HepG2 (cell line): ENCODE data around the gene TBC1D5. TPM values are rescaled to one million over a fixed set of nuclear protein-coding genes. Genes with fewer than 3 reads are reported as not detected.

Experiments
- ATAC-seq: fragments of 200-7000 bp; cut with Tn5 transposase; 3 replicates; pipeline ENCODE4 v1.9.1; 2020; ENCODE audit warnings: mild to moderate bottlenecking, moderate library complexity
- BruUV-seq: library from RNA; stranded (reverse); fragments of 400-500 nt; replicated peaks from 2 replicates; lab custom pipeline; 2021; lab: Mats Ljungman, UMichigan
- CTCF ChIA-PET: fragments of 300-600 bp; formaldehyde crosslinking; extraction: SDS; loops from one replicate; lab custom pipeline; 2021; ENCODE audit warnings: low total read pairs, inconsistent platforms, low intra/inter-chr PET ratio; lab: Yijun Ruan, JAX
- POLR2A ChIA-PET: fragments of 350-600 bp; sonication (Branson Sonifier 250); formaldehyde crosslinking; loops from one replicate; lab custom pipeline; 2020; ENCODE audit warnings: antibody characterized with exemption, inconsistent platforms; lab: Yijun Ruan, JAX
- DNase-seq: peaks from one replicate; pipeline ENCODE4 v3.0.0-alpha.2; 2015; ENCODE audit warnings: low spot score
- FAIRE-seq: peaks from 3 replicates; lab custom pipeline; 2011; peaks lifted over from hg19 to GRCh38; lab: Jason Lieb, UNC
- H2AFZ ChIP-seq: one replicate; pipeline ENCODE4 v1.6.1; 2011; ENCODE audit warnings: low read length, inconsistent platforms
- H3K27ac ChIP-seq: fragments of 300-600 bp; 3 replicates; pipeline ENCODE4 v1.8.0; 2011; ENCODE audit warnings: mixed run types, mild to moderate bottlenecking, mixed read lengths, low read length, inconsistent platforms; ENCODE audit not compliant: insufficient read depth; ENCODE audit errors: extremely low read length
- H3K27me3 ChIP-seq, 2 experiments: fragments of 200-600 bp in 1 of 2; 2 replicates in 1 of 2; 3 replicates in 1 of 2; pipeline versions ENCODE4 v1.6.0 to v1.8.0; 2011; ENCODE audit warnings: low read length in 2 of 2, mild to moderate bottlenecking in 2 of 2, moderate library complexity in 2 of 2, inconsistent platforms in 1 of 2; ENCODE audit not compliant: insufficient read depth in 2 of 2, control insufficient read depth in 1 of 2
- H3K36me3 ChIP-seq, 2 experiments: fragments of 200-600 bp in 1 of 2; replicated peaks in 1 of 2; 2 replicates in 1 of 2; 3 replicates in 1 of 2; pipeline versions ENCODE4 v1.5.1 to v1.8.0; 2011; ENCODE audit warnings: low read length in 2 of 2, inconsistent platforms in 1 of 2; ENCODE audit not compliant: insufficient read depth in 2 of 2, control insufficient read depth in 1 of 2
- H3K4me1 ChIP-seq: 2 replicates; pipeline ENCODE4 v1.5.1; 2012; ENCODE audit warnings: low read length, inconsistent platforms; ENCODE audit not compliant: insufficient read depth
- H3K4me2 ChIP-seq: 2 replicates; pipeline ENCODE4 v1.6.0; 2011; ENCODE audit warnings: low read depth, low read length, inconsistent platforms
- H3K4me3 ChIP-seq, 3 experiments: fragments of 200-600 bp in 1 of 3; sonication (generic), shearing (Covaris generic) in 1 of 3; replicated peaks in 1 of 3; 2 replicates each; pipeline ENCODE4 v1.5.1; 2011 to 2016; ENCODE audit warnings: low read length in 3 of 3, inconsistent platforms in 2 of 3, low read depth in 2 of 3, mild to moderate bottlenecking in 2 of 3, control low read depth in 1 of 3, mixed read lengths in 1 of 3; ENCODE audit not compliant: insufficient read depth in 1 of 3
- H3K79me2 ChIP-seq: one replicate; pipeline ENCODE4 v1.6.1; 2011; ENCODE audit warnings: low read length, inconsistent platforms; ENCODE audit not compliant: insufficient read depth
- H3K9ac ChIP-seq: 2 replicates; pipeline ENCODE4 v1.6.0; 2011; ENCODE audit warnings: mild to moderate bottlenecking, low read depth, low read length, inconsistent platforms; ENCODE audit not compliant: insufficient read depth
- H3K9me3 ChIP-seq: 2 replicates; pipeline ENCODE4 v1.5.1; 2012; ENCODE audit warnings: mild to moderate bottlenecking, low read length
- H4K20me1 ChIP-seq: 2 replicates; pipeline ENCODE4 v1.6.0; 2011; ENCODE audit warnings: inconsistent platforms, mild to moderate bottlenecking, low read length, moderate library complexity; ENCODE audit not compliant: insufficient read depth
- ARNT ChIP-seq: fragments of 450-650 bp; IDR thresholded peaks from 2 replicates; pipeline ENCODE4 v1.6.1; 2017
- HNRNPUL1 ChIP-seq: fragments of 200-400 bp; formaldehyde crosslinking; IDR thresholded peaks from 2 replicates; pipeline ENCODE4 v1.6.1; 2017; ENCODE audit warnings: low read depth, mild to moderate bottlenecking, low read length, moderate library complexity
- KLF6 ChIP-seq: IDR thresholded peaks from 2 replicates; pipeline ENCODE4 v1.8.0; 2016; ENCODE audit warnings: missing biosample characterization, missing genetic modification reagents
- PHF8 ChIP-seq: sonication (generic); formaldehyde crosslinking; IDR thresholded peaks from 2 replicates; pipeline ENCODE4 v1.5.0; 2020; ENCODE audit warnings: missing genetic modification reagents
- RARG ChIP-seq: sonication (generic); formaldehyde crosslinking; IDR thresholded peaks from 2 replicates; pipeline ENCODE4 v1.4.0; 2020; ENCODE audit warnings: low read depth, mild to moderate bottlenecking, missing genetic modification reagents
- RBFOX2 ChIP-seq: fragments of 200-400 bp; formaldehyde crosslinking; IDR thresholded peaks from 2 replicates; pipeline ENCODE4 v1.6.1; 2017; ENCODE audit warnings: low read depth, mild to moderate bottlenecking, low read length
- TCF7L2 ChIP-seq: IDR thresholded peaks from 2 replicates; pipeline ENCODE4 v1.6.1; 2011; ENCODE audit warnings: mild to moderate bottlenecking, low read depth, low read length, moderate library complexity
- TRIM24 ChIP-seq: sonication (generic); formaldehyde crosslinking; IDR thresholded peaks from 2 replicates; pipeline ENCODE4 v1.8.0; 2022; ENCODE audit warnings: mild to moderate bottlenecking, missing genetic modification reagents
- ZFAT ChIP-seq: sonication (generic); formaldehyde crosslinking; conservative IDR thresholded peaks from 2 replicates; pipeline ENCODE4 v1.8.1; 2023; ENCODE audit warnings: missing genetic modification reagents, inconsistent platforms
- ZNF577 ChIP-seq: sonication (generic); formaldehyde crosslinking; IDR thresholded peaks from 2 replicates; pipeline ENCODE4 v1.4.0; 2020; ENCODE audit warnings: mild to moderate bottlenecking, low read depth, missing genetic modification reagents, borderline replicate concordance
- WGBS: methylation state at CpG from one replicate; pipeline ENCODE4 v1.1.6; 2017; ENCODE audit warnings: low lambda C conversion rate; 5-methylcytosine and 5-hydroxymethylcytosine counted together
- in situ Hi-C: cut with HindIII; loops from 2 replicates; pipeline ENCODE4 v1.10.0; 2017; ENCODE audit warnings: low pct_unique_long_range_greater_than_20kb; ENCODE audit not compliant: extremely low pct_ligation_motif_present
- intact Hi-C: fragments of 100-400 bp; cut with micrococcal nuclease; formaldehyde crosslinking; loops from one replicate; pipeline ENCODE4 v1.10.0; 2022; ENCODE audit not compliant: unreplicated experiment
- polyA plus RNA-seq, 8 experiments: library from polyadenylated mRNA; depleted of rRNA in 3 of 8; stranded (reverse) in 7 of 8; unstranded in 1 of 8; fragments of >200 nt; fragmentation: Illumina TruSeq in 4 of 8; extraction: Trizol in 4 of 8; gene quantifications; 2 replicates each; pipeline versions ENCODE4 v1.2.1 to v1.2.3, GENCODE V29; 2011 to 2016; ENCODE audit warnings: low read depth in 4 of 8, missing spikeins in 1 of 8, mixed read lengths in 1 of 8; ENCODE audit not compliant: insufficient read depth in 1 of 8
- total RNA-seq, 5 experiments: library from RNA; depleted of rRNA; stranded (reverse); fragments of >200 nt; fragmentation: Illumina TruSeq; extraction: Trizol; gene quantifications; 2 replicates each; pipeline ENCODE4 v1.2.3, GENCODE V29; 2016; ENCODE audit warnings: low read depth in 1 of 5

TBC1D5 gene
- total and polyA plus RNA-seq, 2 of the 13 experiments (the other 11 are each of a cell fraction or from before 2014, with no cell fraction given), result 19.2 to 33.3 TPM

GRCh38 chr3:17730318-17730967, 12.0 kb downstream of the TBC1D5 start:
- peak; percentile 15 for DNase-seq
- no peak for ATAC-seq
- POLR2A ChIA-PET, result interaction anchor here (1.7 to 2.4 kb wide), 2 partner anchors 10 to 12 kb away, joined by 5 to 7 read pairs; partner anchors contain the start of gene TBC1D5
- Histone ChIP-seq H3K36me3 (peaks cover 0 to 4% of the 10 kb centered on the region in 2 experiments; a peak in 1 of 5 replicates), H3K4me2 (no peak overlapping the region), H3K79me2 (peaks cover 17% of the 10 kb centered on the region), H3K9me3 (no peaks in the 10 kb centered on the region), H3K9ac (no peak overlapping the region)
- intact Hi-C loops (no loop called here), in situ Hi-C loops (no loop called here)
- 96% methylated on average over 4 of the region's 4 CpGs for WGBS
- no peak for TF ChIP-seq RBFOX2
- no peak for TF ChIP-seq ZFAT (CRISPR knock-in tag)
- TF ChIP-seq KLF6 (CRISPR knock-in tag), result no peak
- no peak for TF ChIP-seq ZNF577 (CRISPR knock-in tag)
- no peak for TF ChIP-seq HNRNPUL1
- no peak for TF ChIP-seq PHF8 (CRISPR knock-in tag)
- TF ChIP-seq ARNT, result no peak
- TF ChIP-seq TCF7L2, result no peak
- TF ChIP-seq TRIM24 (CRISPR knock-in tag), result no peak
- TF ChIP-seq RARG (CRISPR knock-in tag), result no peak
- TF ChIP-seq, all 625 proteins: peak for 0
- H3K4me1 ChIP-seq, result 0 out of 2 replicates have a peak, but pooled peaks cover 6% of the 10 kb centered on the region
- H4K20me1 ChIP-seq, result no peaks in the 10 kb centered on the region
- CTCF ChIA-PET, result no interaction called here
- BruUV-seq, result no TSS peak
- no peak overlapping the region for H2AFZ ChIP-seq
- no peak overlapping the region for H3K4me3 ChIP-seq
- no peak for FAIRE-seq
- no peaks in the 10 kb centered on the region for H3K27me3 ChIP-seq
- H3K27ac ChIP-seq, result no peak overlapping the region
